Immature natural killer cell (primary cell): ENCODE data around the gene DOCK10. TPM values are rescaled to one million over a fixed set of nuclear protein-coding genes. Genes with fewer than 3 reads are reported as not detected.
A peak's percentile ranks its signal among the peaks of the same experiment; 100 is the strongest.

Experiments
- DNase-seq, 3 donors: peaks; one replicate each; pipeline ENCODE4 v3.0.0; 2022; ENCODE audit warnings: mixed read lengths in 1 of 3
- H3K27ac Mint-ChIP-seq, 6 donors: one replicate each; pipeline ENCODE4 v1.8.0; 2020; ENCODE audit warnings: mixed read lengths in 6 of 6, mild to moderate bottlenecking in 5 of 6, inconsistent platforms in 4 of 6, moderate library complexity in 3 of 6
- H3K27me3 Mint-ChIP-seq, 3 donors: one replicate each; pipeline ENCODE4 v1.8.0; 2020 to 2021; ENCODE audit warnings: low read depth in 3 of 3, mild to moderate bottlenecking in 3 of 3, mixed read lengths in 3 of 3, moderate library complexity in 3 of 3, inconsistent platforms in 1 of 3
- H3K36me3 Mint-ChIP-seq, 3 donors: one replicate each; pipeline ENCODE4 v1.8.0; 2020; ENCODE audit warnings: mixed read lengths in 3 of 3, inconsistent platforms in 2 of 3, mild to moderate bottlenecking in 2 of 3
- H3K4me1 Mint-ChIP-seq, 2 donors: one replicate each; pipeline ENCODE4 v1.8.0; 2020; ENCODE audit warnings: inconsistent platforms in 2 of 2, mild to moderate bottlenecking in 2 of 2, mixed read lengths in 2 of 2, moderate library complexity in 1 of 2
- H3K4me3 Mint-ChIP-seq, 5 donors: one replicate each; pipeline ENCODE4 v1.8.0; 2020; ENCODE audit warnings: mild to moderate bottlenecking in 5 of 5, mixed read lengths in 5 of 5, inconsistent platforms in 3 of 5, moderate library complexity in 3 of 5
- H3K9me3 Mint-ChIP-seq, 6 donors: one replicate each; pipeline ENCODE4 v1.8.0; 2020; ENCODE audit warnings: mild to moderate bottlenecking in 6 of 6, mixed read lengths in 6 of 6, inconsistent platforms in 4 of 6, moderate library complexity in 3 of 6
- polyA plus RNA-seq, 3 donors: library from polyadenylated mRNA; unstranded; fragments of 300-500 nt; fragmentation: Illumina TruSeq; gene quantifications; one replicate each; pipeline ENCODE4 v1.2.3, GENCODE V29; 2021

Gene DOCK10
- polyA plus RNA-seq, 3 donors from 2014 or later: 10.2 to 61.9 (median 22.9) TPM

DNA sequence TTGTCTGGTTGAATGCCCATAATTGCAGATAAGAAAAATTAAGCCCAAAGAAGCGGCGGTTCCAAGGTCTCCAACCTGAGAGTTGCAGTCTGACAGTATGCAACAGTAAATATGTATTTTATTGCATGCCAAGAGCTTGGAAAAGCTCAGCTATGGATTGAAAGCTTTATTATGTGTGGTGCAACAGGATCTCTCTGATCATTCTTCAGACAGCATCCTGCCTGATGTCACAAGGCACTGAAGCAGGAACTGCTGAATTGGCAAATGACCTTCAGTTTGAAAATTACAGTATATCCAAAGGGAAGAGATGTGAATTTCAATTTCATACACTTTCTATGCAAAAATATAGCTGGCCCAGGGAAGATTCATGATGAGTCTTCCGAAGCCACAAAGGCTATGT is 42.5 kb downstream of the DOCK10 start:
- no peak overlapping the region for H3K4me3 Mint-ChIP-seq
- peaks cover 0 to 2% (median 0%) of the 10 kb centered on the region in 3 donors for H3K27me3 Mint-ChIP-seq
- no peak for DNase-seq
- no peaks in the 10 kb centered on the region for H3K9me3 Mint-ChIP-seq
- H3K36me3 Mint-ChIP-seq: peaks cover 0 to 4% (median 3%) of the 10 kb centered on the region in 3 donors
- H3K4me1 Mint-ChIP-seq: peaks cover 82 to 100% of the 10 kb centered on the region in 2 donors
- peak overlapping the region in 2 of 6 donors; percentile 50 to 52 for H3K27ac Mint-ChIP-seq

DNA sequence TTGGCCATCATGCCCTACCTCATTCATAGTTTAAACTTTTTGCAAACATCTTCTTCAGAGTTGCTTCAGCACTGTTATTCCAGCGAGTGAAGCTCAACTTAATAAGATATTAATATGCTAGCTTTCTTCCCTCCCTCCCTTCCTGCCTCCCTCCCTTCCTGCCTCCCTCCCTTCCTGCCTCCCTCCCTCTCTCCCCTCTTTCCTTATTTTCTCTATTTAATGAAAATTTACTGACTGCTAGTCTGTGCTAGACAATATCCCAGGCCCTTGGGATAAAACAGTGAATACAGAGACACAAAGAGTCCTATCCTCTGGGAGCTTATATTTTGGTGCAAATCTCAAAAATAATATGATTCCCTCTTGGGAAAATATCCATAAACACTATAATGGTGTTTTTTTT is 42.9 kb downstream of the DOCK10 start:
- Mint-ChIP-seq H3K27ac (peak overlapping the region in 1 of 6 donors; percentile 72), H3K27me3 (peaks cover 0 to 2% (median 0%) of the 10 kb centered on the region in 3 donors), H3K4me3 (no peak overlapping the region)

DNA sequence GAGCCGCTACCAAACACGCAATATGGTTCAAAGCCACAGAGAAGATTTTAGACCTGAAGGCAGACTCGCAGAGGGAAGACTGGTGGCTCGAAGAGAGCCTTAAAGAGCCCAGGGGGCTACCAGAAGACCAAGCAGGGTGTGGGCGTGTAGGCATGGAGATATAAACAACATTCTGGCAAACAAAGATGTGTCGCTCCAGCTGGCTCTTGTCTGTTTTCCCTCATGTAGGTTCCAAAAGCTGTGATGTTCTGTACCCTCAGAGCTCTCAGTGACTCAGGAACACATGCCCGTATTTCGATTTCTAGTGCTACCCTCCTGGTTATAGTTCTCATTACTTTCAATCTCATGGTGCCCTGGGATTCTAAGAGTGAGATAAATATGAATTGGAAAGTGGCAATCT is 44.5 kb downstream of the DOCK10 start:
- Mint-ChIP-seq H3K4me3 (no peak overlapping the region), H3K9me3 (no peaks in the 10 kb centered on the region), H3K27me3 (peaks cover 0 to 2% (median 0%) of the 10 kb centered on the region in 3 donors), H3K4me1 (peaks cover 86 to 100% of the 10 kb centered on the region in 2 donors), H3K27ac (peak overlapping the region in 5 of 6 donors; percentile 6 to 67 (median 37)), H3K36me3 (peaks cover 2 to 13% (median 3%) of the 10 kb centered on the region in 3 donors)
- DNase-seq: no peak

More for the DNA sequence above, 42.9 kb downstream of the DOCK10 start:
- peaks cover 84 to 100% of the 10 kb centered on the region in 2 donors for H3K4me1 Mint-ChIP-seq
- peaks cover 0 to 8% (median 3%) of the 10 kb centered on the region in 3 donors for H3K36me3 Mint-ChIP-seq
- H3K9me3 Mint-ChIP-seq: no peaks in the 10 kb centered on the region
- no peak for DNase-seq

DNA sequence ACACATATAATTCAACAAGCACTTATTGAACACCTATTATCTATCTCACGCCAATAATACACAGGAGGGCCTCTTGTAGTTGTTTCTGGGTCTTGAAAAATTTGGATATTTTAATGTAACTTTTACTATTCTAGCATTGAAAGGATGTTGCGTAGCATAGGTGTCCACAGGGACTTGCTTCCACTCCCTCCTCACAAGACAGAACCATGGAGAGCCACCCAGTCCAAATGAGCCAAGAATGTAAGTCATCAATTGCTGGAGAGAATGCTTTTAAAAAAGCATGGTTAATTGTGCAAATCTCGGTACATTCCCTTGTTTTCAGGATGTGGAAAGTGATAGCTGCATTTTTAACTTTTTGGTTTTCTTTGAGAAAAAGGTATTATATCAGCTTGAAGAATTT is 46.8 kb downstream of the DOCK10 start:
- Mint-ChIP-seq H3K27ac (peak overlapping the region in 5 of 6 donors; percentile 60 to 79 (median 63)), H3K36me3 (peaks cover 5 to 24% (median 6%) of the 10 kb centered on the region in 3 donors), H3K4me3 (no peak overlapping the region), H3K9me3 (no peaks in the 10 kb centered on the region), H3K4me1 (peaks cover 80 to 98% of the 10 kb centered on the region in 2 donors), H3K27me3 (no peaks in the 10 kb centered on the region)
- no peak for DNase-seq

DNA sequence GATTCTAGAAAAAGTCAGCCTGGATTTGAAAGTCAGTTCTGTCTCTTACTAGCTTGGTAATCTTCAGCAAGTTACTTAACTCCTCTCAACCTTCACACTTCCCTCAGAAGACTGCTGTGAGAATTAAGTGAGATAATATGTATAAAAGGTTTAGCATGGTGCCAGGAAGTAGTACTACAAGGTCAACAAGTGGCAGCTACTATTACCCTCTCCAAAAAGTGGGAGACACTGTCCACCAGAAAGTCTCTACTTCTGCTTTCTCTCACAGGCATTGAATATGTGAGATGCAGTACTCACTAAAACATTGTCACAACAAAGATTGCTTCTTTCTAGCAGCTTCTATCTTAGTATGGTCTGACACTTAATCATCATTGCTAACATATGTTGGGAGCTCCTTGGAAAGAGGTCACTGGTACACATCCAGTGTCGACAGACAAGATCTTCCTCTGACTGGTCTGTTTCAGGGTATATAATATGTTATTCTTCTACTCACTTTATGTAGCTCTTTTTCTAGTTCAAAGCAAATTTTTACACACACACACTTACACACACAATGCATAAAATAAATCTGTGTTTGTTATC is 47.9 kb downstream of the DOCK10 start:
- Mint-ChIP-seq H3K36me3 (peaks cover 8 to 25% (median 9%) of the 10 kb centered on the region in 3 donors), H3K27me3 (no peaks in the 10 kb centered on the region), H3K9me3 (no peaks in the 10 kb centered on the region), H3K4me1 (peaks cover 78 to 98% of the 10 kb centered on the region in 2 donors), H3K27ac (peak overlapping the region in 5 of 6 donors; percentile 42 to 79 (median 63)), H3K4me3 (no peak overlapping the region)
- DNase-seq: no peak

DNA sequence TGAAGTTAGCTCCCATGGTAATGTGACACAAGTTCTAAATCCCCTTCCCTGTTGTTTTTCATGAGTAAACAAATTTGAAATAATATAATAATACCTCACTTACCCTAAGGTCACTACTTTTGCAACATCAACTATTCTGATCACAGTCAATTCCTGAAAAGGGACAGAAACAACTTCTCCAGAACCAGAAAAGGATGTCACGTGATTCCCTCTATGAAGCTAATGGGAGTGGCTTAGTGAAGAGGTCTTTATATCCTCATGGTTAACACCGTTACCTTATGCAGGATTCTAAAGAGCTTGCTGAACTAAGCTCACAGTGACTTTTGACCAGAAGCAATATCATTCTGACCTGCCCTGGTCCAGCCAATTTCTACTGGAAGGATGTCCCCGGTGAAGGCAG is 51.6 kb downstream of the DOCK10 start:
- Mint-ChIP-seq H3K36me3 (peaks cover 8 to 34% (median 13%) of the 10 kb centered on the region in 3 donors), H3K4me3 (no peak overlapping the region), H3K4me1 (peaks cover 80 to 97% of the 10 kb centered on the region in 2 donors), H3K27me3 (no peaks in the 10 kb centered on the region), H3K9me3 (no peaks in the 10 kb centered on the region), H3K27ac (peak overlapping the region in 2 of 6 donors; percentile 45 to 61)
- DNase-seq: no peak

DNA sequence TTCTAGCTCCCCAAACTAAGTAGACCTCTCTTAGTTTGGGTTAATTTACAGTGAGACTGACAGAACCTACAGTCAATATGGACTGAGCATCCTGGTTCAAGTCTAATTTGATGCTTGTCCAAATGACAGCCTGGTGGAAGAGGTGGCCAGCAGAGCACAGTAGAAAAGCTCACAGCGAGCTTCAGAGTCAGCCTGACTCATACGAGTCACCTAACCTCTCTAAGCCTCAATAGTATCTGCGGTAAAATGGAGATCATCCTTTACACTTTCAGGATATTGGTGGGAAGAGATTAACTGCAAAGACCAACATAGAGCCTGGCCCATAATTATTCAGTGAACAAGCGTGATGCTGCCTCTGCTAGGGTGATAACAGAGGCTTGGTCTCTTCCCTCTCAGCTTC is 54.5 kb downstream of the DOCK10 start:
- Mint-ChIP-seq H3K9me3 (no peaks in the 10 kb centered on the region), H3K27me3 (peaks cover 0 to 2% (median 0%) of the 10 kb centered on the region in 3 donors), H3K27ac (peak overlapping the region; percentile 50 to 87 (median 70)), H3K4me3 (no peak overlapping the region), H3K4me1 (peaks cover 79 to 97% of the 10 kb centered on the region in 2 donors), H3K36me3 (peaks cover 5 to 21% (median 10%) of the 10 kb centered on the region in 3 donors)
- DNase-seq: no peak

DNA sequence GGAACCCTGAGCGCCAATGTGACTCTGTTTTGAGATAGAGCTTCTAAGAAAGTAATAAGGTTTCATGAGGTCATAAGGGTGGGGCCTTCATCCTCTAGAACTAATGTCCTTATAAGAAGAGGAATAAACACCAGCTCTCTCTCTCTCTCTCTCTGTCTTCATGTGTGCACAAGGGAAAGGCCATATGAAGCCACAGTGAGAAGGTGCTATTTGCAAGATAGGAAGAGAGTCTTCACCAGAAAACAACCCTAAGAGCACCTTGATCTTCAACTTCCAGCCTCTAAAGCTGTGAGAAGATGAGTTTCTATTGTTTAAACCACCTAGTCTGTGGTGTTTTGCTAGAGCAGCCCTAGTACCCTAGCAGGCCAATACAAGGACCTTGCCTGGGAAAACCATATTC is 55.8 kb downstream of the DOCK10 start:
- DNase-seq: peak; percentile 35 to 47 (median 42)
- no peaks in the 10 kb centered on the region for H3K9me3 Mint-ChIP-seq
- peak overlapping the region; percentile 46 to 87 (median 62) for H3K27ac Mint-ChIP-seq
- peak overlapping the region; percentile 3 to 22 (median 5) for H3K4me3 Mint-ChIP-seq
- H3K4me1 Mint-ChIP-seq: peaks cover 87 to 99% of the 10 kb centered on the region in 2 donors
- H3K36me3 Mint-ChIP-seq: peaks cover 3 to 19% (median 10%) of the 10 kb centered on the region in 3 donors
- H3K27me3 Mint-ChIP-seq: peaks cover 0 to 2% (median 0%) of the 10 kb centered on the region in 3 donors

DNA sequence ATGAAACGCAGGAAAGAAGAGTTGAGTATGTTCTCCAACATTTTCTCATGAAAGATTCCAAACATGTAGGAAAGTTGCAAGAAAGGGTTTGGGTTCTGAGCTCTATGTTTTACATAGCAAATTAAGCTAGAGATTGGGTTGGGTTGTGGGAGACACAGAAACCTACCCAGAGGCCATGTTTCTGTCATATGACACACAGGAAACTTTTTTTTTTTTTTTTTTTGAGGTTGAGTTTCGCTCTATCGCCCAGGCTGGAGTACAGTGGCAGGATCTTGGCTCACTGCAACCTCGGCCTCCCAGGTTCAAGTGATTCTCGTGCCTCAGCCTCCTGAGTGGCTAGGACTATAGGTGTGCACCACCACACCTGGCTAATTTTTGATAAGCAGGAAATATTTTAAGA is 57.6 kb downstream of the DOCK10 start:
- Mint-ChIP-seq H3K9me3 (no peaks in the 10 kb centered on the region), H3K4me1 (peaks cover 77 to 88% of the 10 kb centered on the region in 2 donors), H3K36me3 (peaks cover 2 to 11% (median 6%) of the 10 kb centered on the region in 3 donors), H3K27ac (peak overlapping the region; percentile 74 to 94 (median 92)), H3K4me3 (peak overlapping the region; percentile 75 to 93 (median 78)), H3K27me3 (peaks cover 0 to 2% (median 0%) of the 10 kb centered on the region in 3 donors)
- DNase-seq: no peak

DNA sequence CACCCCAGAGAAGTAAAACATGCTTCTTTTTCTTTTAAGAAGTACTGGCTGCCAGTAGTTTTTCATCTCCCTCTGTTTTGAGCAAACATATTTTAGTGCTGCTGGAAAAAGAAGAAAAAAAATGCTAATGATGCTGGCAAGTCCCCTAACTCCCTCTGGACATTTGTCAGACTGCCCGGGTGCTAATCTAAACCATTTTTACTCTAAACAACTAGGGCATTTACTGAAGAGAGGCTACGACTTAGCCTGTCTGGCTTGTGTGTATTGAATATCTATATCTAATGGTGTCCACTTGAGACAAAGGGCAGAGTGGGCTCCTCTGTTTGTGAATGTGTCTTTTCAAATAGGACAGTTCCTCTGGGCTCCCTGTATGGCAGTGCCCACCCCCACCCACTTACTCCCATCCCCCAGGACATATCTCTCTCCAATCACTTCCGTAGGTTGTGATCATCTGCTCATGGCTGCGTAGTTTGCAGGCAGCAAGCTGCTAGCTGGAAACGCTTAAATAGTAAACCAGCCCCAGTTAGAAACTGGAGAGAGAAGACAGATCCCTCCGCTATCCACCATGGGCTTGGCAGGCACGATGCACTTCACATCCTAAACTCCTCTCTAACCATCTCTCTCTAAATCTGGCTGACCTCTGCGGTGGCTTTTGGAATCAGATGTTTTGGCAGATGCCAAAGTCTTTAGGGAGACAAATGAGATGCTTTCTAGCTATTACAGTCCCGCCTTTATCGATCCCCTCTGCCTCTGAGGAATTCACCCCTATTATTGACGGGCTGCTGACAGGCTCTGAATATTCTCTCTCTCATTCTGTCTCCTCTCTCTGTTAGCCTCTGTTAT is 58.3 kb downstream of the DOCK10 start:
- no peak for DNase-seq
- no peaks in the 10 kb centered on the region for H3K9me3 Mint-ChIP-seq
- peaks cover 0 to 2% (median 0%) of the 10 kb centered on the region in 3 donors for H3K27me3 Mint-ChIP-seq
- peak overlapping the region; percentile 74 to 94 (median 92) for H3K27ac Mint-ChIP-seq
- peaks cover 76 to 88% of the 10 kb centered on the region in 2 donors for H3K4me1 Mint-ChIP-seq
- peaks cover 0 to 9% (median 5%) of the 10 kb centered on the region in 3 donors for H3K36me3 Mint-ChIP-seq
- peak overlapping the region; percentile 75 to 93 (median 78) for H3K4me3 Mint-ChIP-seq

DNA sequence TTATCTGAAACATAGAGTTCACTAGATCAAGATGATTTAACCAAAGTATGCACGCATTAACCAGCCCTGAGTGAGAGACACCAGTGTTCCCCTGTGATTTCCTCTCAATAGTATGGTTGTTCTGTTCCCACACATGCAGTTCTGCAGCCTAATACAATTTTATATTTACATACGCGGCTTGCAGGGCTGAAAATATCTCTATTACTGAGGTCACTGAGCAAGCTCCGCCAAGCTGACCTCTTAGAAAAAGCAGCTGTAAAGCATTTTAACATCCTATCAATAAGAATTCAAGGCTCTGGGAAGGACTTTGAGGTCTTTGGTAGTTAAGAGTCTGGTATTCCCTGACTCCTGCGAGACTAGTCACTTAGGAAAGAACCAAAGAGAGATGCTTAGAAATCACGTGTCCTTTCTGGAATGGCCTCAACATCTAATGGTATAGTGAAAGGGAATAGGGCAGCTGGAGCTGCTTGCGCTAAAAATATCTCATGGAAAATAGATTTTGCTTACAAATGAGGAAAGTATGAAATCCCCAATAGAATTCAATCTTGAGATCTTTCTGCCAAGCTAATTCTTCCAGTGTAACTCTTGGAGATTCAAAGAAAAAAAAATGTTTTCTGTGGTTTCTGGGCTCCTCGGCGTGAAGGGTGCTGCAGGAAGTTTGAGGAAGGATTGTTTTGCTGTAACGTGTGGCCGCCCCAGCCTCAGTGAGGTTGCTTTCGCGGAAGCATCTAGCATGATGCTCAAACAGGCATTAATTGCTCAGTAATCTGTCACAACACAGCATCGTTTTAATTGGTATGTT is 59.2 kb downstream of the DOCK10 start:
- Mint-ChIP-seq H3K36me3 (peaks cover 0 to 6% (median 5%) of the 10 kb centered on the region in 3 donors), H3K4me3 (peak overlapping the region; percentile 75 to 93 (median 78)), H3K9me3 (no peaks in the 10 kb centered on the region), H3K27me3 (peaks cover 0 to 2% (median 0%) of the 10 kb centered on the region in 3 donors), H3K27ac (peak overlapping the region; percentile 74 to 94 (median 92)), H3K4me1 (peaks cover 74 to 90% of the 10 kb centered on the region in 2 donors)
- peak; percentile 38 to 51 (median 50) for DNase-seq

DNA sequence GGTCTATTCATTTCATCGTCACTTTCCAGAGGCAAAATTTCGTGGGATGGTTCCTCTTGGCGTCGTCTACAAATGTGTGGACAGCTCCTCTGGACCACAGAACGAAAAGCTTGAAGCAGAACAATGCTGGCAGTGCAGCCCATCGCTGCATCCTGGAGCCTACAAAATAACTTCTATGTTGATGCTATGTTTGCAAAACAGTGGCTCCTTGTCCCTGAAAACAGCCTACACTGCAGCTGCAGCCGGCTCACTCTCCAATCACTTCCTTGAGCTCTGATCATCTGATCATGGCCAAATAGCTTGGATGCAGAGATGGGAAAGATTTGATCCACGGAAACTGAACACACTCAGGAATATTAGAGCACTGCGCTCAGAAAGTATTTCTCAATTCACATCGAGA is 60.0 kb downstream of the DOCK10 start:
- Mint-ChIP-seq H3K27me3 (peaks cover 0 to 2% (median 0%) of the 10 kb centered on the region in 3 donors), H3K36me3 (peaks cover 0 to 5% (median 4%) of the 10 kb centered on the region in 3 donors), H3K4me1 (peaks cover 75 to 90% of the 10 kb centered on the region in 2 donors), H3K9me3 (no peaks in the 10 kb centered on the region), H3K27ac (peak overlapping the region; percentile 72 to 94 (median 90)), H3K4me3 (peak overlapping the region in 3 of 5 donors; percentile 8 to 78 (median 75))
- no peak for DNase-seq
